Glutamatergic neuron (in vitro differentiated cells): ENCODE data around the gene ZSCAN2. TPM values are rescaled to one million over a fixed set of nuclear protein-coding genes. Genes with fewer than 3 reads are reported as not detected.
"Not testable (repeated sequence)": the region's sequence is repeated elsewhere in the genome, so short reads cannot be mapped to it uniquely, and the experiment has no call there.

Experiments
- DNase-seq: peaks from one replicate; pipeline ENCODE4 v3.0.0; 2022
- H3K27ac Mint-ChIP-seq: one replicate; pipeline ENCODE4 v1.8.0; 2020; ENCODE audit warnings: mild to moderate bottlenecking, mixed read lengths, inconsistent platforms; ENCODE audit not compliant: unreplicated experiment
- H3K27me3 Mint-ChIP-seq: one replicate; pipeline ENCODE4 v1.8.0; 2020; ENCODE audit warnings: mild to moderate bottlenecking, moderate library complexity, mixed read lengths, inconsistent platforms; ENCODE audit not compliant: unreplicated experiment
- H3K36me3 Mint-ChIP-seq: one replicate; pipeline ENCODE4 v1.8.0; 2020; ENCODE audit warnings: mild to moderate bottlenecking, mixed read lengths, inconsistent platforms; ENCODE audit not compliant: unreplicated experiment
- H3K4me1 Mint-ChIP-seq: one replicate; pipeline ENCODE4 v1.8.0; 2020; ENCODE audit warnings: mild to moderate bottlenecking, low read depth, mixed read lengths, inconsistent platforms; ENCODE audit not compliant: unreplicated experiment
- H3K4me3 Mint-ChIP-seq: one replicate; pipeline ENCODE4 v1.8.0; 2020; ENCODE audit warnings: mild to moderate bottlenecking, mixed read lengths, inconsistent platforms; ENCODE audit not compliant: unreplicated experiment
- H3K9me3 Mint-ChIP-seq: one replicate; pipeline ENCODE4 v1.8.0; 2020; ENCODE audit warnings: mild to moderate bottlenecking, moderate library complexity, mixed read lengths, inconsistent platforms; ENCODE audit not compliant: unreplicated experiment
- total RNA-seq: library from RNA; stranded (reverse); fragmentation: NEBNext Ultra II Directional; extraction: Animal tissue kit (Norgen Biotek cat#: 25700); gene quantifications from one replicate; pipeline ENCODE4 v1.2.1, GENCODE V29; 2021; ENCODE audit not compliant: unreplicated experiment
- TF ChIP-seq, protein P1 (sequence below): fragments of 200-600 bp; sonication (generic); IDR thresholded peaks from one replicate; pipeline ENCODE4 v1.5.0; 2021; ENCODE audit not compliant: partially characterized antibody, unreplicated experiment

The ZSCAN2 gene
- total RNA-seq, 1 donor from 2014 or later = 40.0 TPM

DNA sequence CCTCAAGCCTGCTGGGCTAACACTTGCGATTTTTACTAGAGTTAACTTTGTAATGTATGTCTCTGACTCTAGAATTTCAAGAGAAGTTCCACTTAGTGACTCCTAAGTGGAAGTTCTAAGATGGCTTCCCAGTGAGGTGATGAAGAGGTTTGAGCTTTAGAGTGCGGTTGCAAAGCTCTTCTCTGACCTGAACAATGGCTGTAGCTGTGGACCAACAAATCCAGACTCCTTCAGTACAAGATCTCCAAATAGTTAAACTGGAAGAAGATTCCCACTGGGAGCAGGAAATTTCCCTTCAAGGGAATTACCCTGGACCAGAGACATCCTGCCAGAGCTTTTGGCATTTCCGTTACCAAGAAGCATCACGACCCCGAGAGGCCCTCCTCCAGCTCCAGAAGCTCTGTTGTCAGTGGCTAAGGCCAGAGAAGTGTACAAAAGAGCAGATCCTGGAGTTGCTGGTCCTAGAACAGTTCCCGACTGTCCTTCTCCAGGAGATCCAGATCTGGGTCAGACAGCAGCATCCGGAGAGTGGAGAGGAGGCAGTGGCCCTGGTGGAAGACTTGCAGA lies 31.0 kb downstream of the ZSCAN2 start:
- Mint-ChIP-seq H3K36me3 (no peaks in the 10 kb centered on the region), H3K27ac (peak overlapping the region; percentile 49), H3K4me1 (peaks cover 14% of the 10 kb centered on the region), H3K4me3 (peak overlapping the region; percentile 99), H3K9me3 (peaks cover 12% of the 10 kb centered on the region), H3K27me3 (peaks cover 22% of the 10 kb centered on the region)
- no peak for DNase-seq
- TF ChIP-seq, protein P1, sequence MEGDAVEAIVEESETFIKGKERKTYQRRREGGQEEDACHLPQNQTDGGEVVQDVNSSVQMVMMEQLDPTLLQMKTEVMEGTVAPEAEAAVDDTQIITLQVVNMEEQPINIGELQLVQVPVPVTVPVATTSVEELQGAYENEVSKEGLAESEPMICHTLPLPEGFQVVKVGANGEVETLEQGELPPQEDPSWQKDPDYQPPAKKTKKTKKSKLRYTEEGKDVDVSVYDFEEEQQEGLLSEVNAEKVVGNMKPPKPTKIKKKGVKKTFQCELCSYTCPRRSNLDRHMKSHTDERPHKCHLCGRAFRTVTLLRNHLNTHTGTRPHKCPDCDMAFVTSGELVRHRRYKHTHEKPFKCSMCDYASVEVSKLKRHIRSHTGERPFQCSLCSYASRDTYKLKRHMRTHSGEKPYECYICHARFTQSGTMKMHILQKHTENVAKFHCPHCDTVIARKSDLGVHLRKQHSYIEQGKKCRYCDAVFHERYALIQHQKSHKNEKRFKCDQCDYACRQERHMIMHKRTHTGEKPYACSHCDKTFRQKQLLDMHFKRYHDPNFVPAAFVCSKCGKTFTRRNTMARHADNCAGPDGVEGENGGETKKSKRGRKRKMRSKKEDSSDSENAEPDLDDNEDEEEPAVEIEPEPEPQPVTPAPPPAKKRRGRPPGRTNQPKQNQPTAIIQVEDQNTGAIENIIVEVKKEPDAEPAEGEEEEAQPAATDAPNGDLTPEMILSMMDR = no peak

DNA sequence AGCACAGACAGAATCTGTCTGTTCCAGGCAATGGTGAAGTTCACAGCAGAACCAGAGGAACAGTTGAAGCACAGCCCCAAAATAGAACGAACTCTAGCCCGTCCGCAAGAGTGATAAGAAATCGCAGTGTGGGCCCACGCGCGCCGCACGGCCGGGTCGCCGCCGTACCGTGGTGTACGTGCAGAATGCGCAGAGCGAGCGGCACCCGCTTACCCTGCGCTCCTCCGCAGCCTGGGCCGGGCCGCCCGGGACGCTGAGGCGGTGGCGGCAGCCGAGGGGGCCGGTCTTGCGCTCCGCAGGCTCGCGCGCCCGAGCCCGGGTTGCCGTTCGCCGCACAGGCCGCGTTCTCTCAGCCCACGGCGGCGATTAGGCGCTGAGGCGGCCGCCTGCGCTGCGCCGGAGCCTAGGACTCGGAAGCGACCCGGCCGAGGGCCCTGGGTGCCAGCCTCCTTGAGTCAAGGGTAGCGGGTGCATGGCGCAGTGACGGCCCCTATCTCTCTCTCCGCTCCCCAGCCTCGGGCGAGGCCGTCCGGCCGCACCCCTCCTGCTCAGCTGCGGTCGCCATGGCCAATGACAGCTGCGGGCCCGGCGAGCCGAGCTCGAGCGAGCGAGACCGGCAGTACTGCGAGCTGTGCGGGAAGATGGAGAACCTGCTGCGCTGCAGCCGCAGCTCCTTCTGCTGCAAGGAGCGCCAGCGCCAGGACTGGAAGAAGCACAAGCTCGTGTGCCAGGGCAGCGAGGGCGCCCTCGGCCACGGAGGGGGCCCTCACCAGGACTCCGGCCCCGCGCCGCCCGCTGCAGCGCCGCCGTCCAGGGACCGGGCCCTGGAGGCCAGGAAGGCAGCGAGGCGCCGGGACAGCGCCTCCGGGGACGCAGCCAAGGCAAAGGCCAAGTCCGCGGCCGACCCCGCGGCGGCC lies 32.8 kb downstream of the ZSCAN2 start:
- no peaks in the 10 kb centered on the region for H3K36me3 Mint-ChIP-seq
- H3K4me1 Mint-ChIP-seq = peaks cover 14% of the 10 kb centered on the region
- peaks cover 22% of the 10 kb centered on the region for H3K27me3 Mint-ChIP-seq
- TF ChIP-seq, protein P1 = no peak
- peaks cover 12% of the 10 kb centered on the region for H3K9me3 Mint-ChIP-seq
- peak overlapping the region; percentile 93 for H3K27ac Mint-ChIP-seq
- peak overlapping the region; percentile 99 for H3K4me3 Mint-ChIP-seq
- DNase-seq = peak; percentile 79

DNA sequence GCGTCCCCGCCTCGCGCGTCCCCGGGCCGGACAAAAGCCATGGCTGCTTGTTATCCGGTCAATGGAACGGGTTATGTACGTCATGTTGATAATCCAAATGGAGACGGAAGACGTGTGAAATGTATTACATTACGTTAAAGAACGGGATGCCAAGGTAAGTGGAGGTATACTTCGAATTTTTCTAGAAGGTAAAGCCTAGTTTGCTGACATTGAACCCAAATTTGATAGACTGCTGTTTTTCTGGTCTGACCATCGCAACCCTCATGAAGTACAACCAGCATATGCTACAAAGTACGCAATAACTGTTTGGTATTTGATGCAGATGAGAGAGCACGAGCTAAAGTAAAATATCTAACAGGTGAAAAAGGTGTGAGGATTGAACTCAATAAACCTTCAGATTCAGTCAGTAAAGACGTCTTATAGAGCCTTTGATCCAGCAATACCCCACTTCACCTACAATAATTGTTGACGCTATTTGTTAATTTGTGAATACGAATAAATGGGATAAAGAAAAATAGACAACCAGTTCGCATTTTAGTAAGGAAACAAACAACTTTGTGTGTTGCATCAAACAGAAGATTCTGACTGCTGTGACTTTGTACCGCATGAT lies 33.5 kb downstream of the ZSCAN2 start:
- DNase-seq = no peak
- no peaks in the 10 kb centered on the region for H3K36me3 Mint-ChIP-seq
- H3K27me3 Mint-ChIP-seq = peaks cover 19% of the 10 kb centered on the region
- H3K4me3 Mint-ChIP-seq = peak overlapping the region; percentile 88
- H3K9me3 Mint-ChIP-seq = peaks cover 8% of the 10 kb centered on the region
- TF ChIP-seq, protein P1 = no peak
- H3K27ac Mint-ChIP-seq = peak overlapping the region; percentile 3
- H3K4me1 Mint-ChIP-seq = peaks cover 14% of the 10 kb centered on the region

DNA sequence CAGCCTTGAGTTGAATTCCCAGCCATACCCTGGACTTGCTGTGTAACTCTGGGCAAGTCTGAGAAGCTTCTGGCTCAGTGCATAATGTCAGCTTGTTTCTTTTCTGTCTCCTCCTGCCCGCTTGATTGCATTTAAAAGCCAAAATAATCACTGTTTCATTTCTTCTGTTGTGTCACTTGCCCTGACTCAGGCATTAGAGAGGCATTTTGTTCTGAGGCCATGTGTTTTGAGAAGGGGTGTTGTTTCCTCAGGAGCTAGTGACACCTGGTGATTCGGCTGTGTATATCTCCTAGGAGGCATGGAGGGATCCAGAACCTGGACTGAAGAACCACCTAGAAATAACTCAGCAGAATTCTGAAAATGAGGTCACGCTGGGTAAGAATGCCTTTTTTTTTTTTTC lies 37.3 kb downstream of the ZSCAN2 start:
- Mint-ChIP-seq H3K4me3 (no peak overlapping the region), H3K36me3 (no peaks in the 10 kb centered on the region), H3K4me1 (peaks cover 6% of the 10 kb centered on the region), H3K9me3 (peaks cover 1% of the 10 kb centered on the region), H3K27ac (no peak overlapping the region), H3K27me3 (peaks cover 5% of the 10 kb centered on the region)
- TF ChIP-seq, protein P1 = no peak
- DNase-seq = no peak

DNA sequence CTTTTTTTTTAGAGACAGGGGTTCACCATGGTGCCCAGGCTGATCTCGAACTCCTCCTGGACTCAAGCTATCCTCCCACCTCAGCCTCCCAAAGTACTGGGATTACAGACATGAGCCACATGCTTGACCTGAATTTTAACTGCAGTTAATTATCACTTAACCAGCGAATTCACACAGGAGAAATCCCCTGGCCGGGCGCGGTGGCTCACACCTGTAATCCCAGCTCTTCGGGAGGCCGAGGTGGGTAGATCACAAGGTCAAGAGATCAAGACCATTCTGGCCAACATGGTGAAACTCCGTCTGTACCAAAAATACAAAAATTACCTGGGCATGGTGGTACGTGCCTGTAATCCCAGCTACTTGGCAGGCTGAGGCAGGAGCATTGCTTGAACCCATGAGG lies 41.1 kb downstream of the ZSCAN2 start:
- not testable (repeated sequence) for DNase-seq, H3K9me3 Mint-ChIP-seq, H3K4me1 Mint-ChIP-seq, H3K27me3 Mint-ChIP-seq, H3K36me3 Mint-ChIP-seq, H3K4me3 Mint-ChIP-seq, H3K27ac Mint-ChIP-seq

DNA sequence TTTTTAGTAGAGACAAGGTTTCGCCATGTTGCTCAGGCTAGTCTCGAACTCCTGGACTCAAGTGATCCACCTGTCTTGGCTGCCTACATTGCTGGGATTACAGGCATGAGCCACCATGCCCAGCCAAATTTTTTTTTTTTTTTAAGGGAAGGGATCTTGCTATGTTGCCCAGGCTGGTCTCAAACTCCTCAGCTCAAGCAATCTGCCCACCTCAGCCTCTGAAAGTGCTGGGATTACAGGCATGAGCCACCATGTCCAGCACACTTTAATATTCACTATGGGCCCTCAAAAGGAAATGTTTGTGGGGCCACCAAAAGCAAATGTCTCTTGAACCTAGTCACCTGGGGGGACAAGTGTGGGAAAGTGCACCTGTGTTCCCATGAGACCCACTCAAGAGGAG lies 41.8 kb downstream of the ZSCAN2 start:
- H3K9me3 Mint-ChIP-seq, H3K4me3 Mint-ChIP-seq, DNase-seq, H3K4me1 Mint-ChIP-seq, H3K36me3 Mint-ChIP-seq, H3K27ac Mint-ChIP-seq, H3K27me3 Mint-ChIP-seq: not testable (repeated sequence)
